Stimulated activated CD8-positive, alpha-beta memory T cell treated with anti-CD3 and anti-CD28 coated beads, Interleukin-7, amount 100 ng/mL, for 24 hours (primary cell): ENCODE measurements around the gene KCNB1.
A peak's percentile ranks its signal among the peaks of the same experiment; 100 is the strongest.

ENCODE experiments used
- DNase-seq: peaks from one replicate; pipeline ENCODE4 v3.0.0-alpha.2; 2020; ENCODE audit warnings: low read depth

Gene KCNB1

GRCh38 chr20:49388744-49389143 lies 93.7 kb downstream of the KCNB1 start:
- no peak for DNase-seq

DNA sequence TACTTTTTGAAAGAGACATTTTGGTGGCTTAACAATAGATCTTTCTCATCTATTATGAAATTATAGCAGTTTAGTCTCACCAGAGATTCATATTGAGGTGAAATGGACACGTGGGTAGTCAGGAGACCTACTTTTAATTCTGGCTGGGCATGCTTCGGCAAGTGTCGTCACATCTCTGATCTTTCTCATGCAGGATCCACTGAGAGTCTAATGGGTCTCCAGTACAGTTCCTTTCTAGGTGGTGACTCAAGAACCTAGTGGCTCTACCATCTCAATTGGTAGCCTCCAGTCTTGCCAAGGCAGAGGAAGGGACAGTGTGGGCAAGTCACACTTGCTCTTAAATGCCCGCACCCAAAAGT lies 94.9 kb downstream of the KCNB1 start:
- no peak for DNase-seq

- DNase-seq, result no peak
Measured at GRCh38 chr20:49386848-49387580, 95.5 kb downstream of the KCNB1 start.

DNA sequence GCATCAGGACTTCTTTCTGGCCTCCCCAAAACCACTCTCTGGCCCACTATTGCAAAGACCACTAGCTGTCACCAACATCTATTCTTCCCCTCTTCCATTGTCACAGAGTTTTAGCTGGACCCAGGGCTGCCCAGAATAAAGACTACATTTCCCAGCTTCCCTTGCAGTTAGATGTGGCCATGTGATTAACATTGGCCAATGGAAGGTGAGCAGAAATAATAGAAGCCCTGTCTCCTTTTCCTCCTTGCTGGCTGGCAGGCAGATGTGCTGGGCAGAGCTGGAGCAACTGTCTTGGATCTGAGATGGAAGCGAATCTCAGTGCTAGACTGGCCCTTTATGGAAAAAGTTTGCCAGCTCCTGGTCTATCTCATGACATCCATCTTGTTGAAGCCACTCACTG lies 97.0 kb downstream of the KCNB1 start:
- DNase-seq, result no peak

- peak; percentile 54 for DNase-seq
Measured at GRCh38 chr20:49384437-49385434, 97.7 kb downstream of the KCNB1 start.

DNA sequence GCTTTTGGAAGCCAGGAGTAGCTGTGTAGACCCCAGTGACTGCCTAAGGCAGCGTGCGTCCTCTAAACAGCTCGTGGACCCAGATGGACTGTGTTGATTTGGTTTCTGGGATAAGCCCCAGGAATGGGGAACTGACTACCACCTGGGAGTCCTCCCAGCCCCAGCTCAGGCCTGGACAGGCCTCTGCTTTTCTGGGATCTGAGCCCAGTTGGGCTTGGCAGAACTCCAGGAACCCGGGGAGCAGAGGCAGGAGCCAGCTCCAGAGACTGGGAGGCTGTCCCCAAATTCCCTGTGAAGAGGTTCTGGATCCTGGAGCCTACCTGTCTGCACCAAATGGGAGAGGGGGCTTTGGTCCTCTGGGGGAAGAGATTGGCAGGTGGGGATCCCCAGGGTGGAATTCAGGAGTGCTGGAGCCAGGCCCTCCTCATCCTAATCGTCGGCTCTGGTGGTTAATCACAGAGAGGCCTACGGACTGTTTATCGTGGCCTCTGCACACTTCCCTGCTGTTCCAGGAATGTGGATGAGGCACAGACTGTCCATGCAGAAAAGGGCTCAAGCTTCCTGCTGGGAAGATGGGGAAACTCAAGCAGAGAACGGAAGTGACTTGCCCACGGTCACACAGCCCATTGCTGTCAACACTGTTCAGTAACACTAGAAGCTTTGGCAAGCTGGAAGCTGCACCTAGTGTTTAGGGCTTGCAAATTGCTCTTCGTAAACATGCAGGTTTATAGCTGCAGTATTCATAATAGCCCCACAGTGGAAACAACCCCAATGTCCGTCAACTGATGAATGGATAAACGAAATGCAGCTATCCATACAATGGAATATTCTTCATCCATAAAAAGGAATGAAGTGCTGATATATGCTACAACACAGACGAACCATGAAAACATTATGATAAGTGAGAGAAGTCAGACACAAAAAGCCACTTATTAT lies 100.6 kb downstream of the KCNB1 start:
- no peak for DNase-seq

- DNase-seq, result no peak
Measured at GRCh38 chr20:49380337-49380780, 102.1 kb downstream of the KCNB1 start.

DNA sequence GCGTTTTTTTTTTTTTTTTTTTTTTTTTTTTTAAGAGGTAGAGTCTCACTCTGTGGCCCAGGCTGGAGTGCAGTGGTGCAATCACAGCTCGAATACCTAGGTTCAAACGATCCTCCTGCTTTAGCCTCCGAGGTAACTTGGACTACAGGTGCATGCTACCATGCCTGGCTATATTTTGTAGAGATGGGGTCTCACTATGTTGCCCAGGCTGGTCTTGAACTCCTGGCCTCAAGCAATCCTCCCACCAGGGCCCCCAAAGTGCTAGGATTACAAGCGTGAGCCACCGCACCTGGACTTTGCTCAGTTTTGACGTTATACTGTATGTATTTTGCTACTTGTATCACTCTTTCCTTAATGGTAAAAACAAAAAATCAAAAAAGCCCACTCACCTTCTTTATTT lies 103.1 kb downstream of the KCNB1 start:
- DNase-seq, result no peak

DNA sequence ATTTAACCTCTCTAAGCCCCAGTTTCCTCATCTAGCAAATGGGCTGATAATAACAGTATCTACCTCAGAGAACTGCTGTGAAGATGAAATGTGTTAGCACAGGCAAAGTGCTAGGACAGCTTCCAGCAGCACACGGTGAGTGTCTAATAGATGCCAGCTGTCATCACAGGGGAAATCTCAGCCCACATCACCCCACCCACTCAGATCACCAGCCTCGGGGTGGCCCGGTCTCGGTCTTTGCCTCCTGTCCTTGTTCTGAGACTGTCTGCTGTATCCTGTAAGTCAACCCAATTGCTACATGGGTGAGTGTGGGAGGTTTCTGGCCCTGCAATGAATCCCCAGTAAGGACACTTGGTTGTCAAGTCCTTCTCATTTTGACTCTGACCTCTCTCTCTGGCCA lies 105.1 kb downstream of the KCNB1 start:
- no peak for DNase-seq

GRCh38 chr20:49375170-49375569 lies 107.3 kb downstream of the KCNB1 start:
- DNase-seq, result no peak

DNA sequence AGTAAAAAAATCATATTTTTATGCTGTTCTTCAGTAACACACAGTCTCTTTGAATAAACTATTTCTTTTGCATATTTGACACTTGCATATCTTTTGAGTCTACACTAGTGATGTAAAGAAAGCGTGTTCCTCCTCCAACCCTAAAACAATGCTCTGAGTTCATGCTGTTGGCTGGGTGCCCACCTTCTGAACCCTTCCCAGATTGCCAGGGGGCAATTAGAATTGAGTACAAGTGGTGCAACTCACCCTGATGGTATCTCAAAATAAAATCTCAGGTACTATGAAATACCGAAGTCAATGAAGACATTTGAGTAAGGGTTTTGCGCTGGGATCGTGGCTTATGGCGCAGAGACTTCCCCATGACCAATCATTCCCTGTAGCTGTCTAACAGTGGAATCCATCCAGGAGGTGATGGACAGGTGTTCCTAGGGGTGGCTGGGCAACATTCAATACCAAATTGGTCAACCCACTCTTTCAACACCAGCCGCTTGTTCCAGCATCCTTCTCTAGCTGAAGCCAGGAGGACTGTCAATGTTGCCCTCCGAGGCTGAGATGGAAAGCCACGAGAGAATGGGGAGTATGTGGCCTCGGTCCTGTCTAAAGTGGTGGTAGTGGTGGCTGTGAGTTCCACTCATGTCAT lies 110.3 kb downstream of the KCNB1 start:
- DNase-seq, result no peak

DNA sequence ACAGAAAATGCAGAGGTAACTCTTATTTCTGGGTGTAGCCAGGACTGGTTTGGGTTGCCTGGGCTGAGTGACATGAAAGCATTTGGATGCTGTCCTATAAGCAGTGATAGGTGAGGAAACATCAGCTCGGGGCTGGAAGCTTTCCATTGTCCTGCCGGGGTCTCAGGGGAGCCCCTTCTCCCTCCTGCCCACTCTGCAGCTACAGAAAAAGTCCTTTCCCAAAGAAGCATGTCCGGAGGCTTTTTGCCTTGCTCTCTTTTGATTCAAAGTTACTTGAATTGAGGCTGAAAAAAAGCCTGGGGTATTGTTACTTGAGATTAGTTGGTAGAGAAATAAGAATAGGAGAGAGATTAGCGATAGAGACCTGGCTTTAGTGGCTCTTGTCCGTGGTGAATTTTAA lies 113.9 kb downstream of the KCNB1 start:
- no peak for DNase-seq

- DNase-seq, result no peak
Measured at GRCh38 chr20:49367113-49367512, 115.4 kb downstream of the KCNB1 start.

GRCh38 chr20:49366687-49367086 lies 115.8 kb downstream of the KCNB1 start:
- DNase-seq, result no peak

DNA sequence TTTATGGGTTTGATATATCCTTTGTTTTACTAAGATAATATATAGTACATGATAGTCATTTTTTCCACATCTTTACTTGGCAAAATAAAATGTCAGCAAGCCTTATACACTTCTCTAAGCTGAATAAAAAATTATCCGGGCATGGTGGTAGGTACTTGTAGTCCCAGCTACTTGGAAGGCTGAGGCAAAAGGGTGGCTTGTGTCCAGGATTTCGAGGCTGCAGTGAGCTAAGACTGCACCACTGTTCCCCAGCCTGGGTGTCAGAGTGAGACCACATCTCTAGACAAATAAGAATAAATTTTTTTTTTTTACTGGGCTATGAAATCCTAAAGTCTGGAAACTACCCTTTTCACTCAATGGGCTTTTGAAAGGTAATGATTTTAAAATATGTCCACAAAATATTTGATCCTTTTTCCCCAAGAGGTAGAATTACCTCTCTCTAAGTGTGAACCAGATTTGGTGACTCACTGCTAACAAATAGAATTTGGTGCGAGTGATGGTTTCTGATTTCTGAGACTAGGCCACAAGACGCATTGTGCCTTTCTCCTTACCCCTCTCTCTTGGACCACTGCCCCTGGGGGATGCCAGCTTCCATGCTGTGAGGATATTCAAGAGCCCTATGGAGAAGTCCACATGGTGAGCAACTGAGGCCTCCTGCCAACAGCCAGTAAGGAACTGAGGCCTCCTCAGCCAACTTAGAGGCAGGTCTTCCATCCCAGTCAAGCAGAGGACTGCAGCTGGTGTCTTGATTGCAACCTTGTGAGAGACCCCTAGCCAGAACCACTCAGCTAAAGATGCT lies 120.4 kb downstream of the KCNB1 start:
- DNase-seq, result no peak

- no peak for DNase-seq
Measured at GRCh38 chr20:49360242-49360968, 122.1 kb downstream of the KCNB1 start.

DNA sequence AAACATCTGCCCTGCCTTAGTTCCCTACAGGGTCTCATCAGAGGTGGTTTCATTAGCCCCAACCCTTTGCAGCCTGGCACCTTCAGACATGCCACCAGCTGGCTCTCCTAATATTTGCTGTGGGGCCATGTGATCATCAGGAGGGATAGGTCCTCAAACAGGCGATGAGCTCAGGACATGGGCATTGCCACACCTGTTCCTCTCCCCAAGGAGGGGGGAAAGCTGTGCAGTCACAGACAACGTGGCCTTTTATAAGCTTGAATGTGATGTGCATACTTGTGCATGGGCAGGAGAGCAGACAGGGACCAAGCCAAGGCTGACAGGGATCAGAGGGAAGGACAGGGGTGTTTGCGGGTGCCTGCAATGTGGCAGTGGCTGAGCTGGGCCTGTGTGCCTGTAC lies 125.8 kb downstream of the KCNB1 start:
- DNase-seq, result no peak

DNA sequence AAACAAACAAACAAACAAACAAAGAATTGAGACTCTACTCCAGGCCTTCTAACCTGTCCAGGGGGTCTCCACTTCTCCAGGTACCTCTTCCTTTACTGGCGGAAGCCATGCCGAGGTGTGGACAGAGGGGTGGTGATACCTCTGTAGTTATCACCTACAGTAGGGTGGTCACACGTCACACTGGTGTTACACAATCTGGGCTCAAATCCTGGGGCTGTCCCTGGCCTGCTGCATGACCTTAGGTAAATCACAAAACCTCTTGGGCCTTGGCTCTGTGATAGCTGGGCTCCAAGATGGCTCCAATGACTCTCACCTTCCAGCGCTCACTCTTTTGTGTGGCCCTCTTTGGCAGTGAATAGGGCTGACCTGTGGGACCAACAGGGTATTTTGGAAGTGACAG lies 127.8 kb downstream of the KCNB1 start:
- DNase-seq, result no peak

- no peak for DNase-seq
Measured at GRCh38 chr20:49353348-49353747, 129.1 kb downstream of the KCNB1 start.

- DNase-seq, result no peak
Measured at GRCh38 chr20:49352751-49353150, 129.7 kb downstream of the KCNB1 start.
